GM12878 (cell line): ENCODE data around the gene CCDC117. TPM values are rescaled to one million over a fixed set of nuclear protein-coding genes. Genes with fewer than 3 reads are reported as not detected.
A peak's percentile ranks its signal among the peaks of the same experiment; 100 is the strongest.

Experiments used
- ATAC-seq: fragments of 200-7000 bp; cut with Tn5 transposase; 3 replicates; pipeline ENCODE4 v1.9.1; 2020; ENCODE audit warnings: mild to moderate bottlenecking, moderate library complexity
- BruUV-seq: library from RNA; stranded (reverse); fragments of 400-500 nt; replicated peaks from 2 replicates; lab custom pipeline; 2021; lab: Mats Ljungman, UMichigan
- CTCF ChIA-PET: fragments of 300-600 bp; sonication (Branson Sonifier 250); formaldehyde crosslinking; extraction: SDS; loops from one replicate; lab custom pipeline; 2021; ENCODE audit warnings: inconsistent platforms; lab: Yijun Ruan, JAX
- POLR2A ChIA-PET: fragments of 350-600 bp; formaldehyde crosslinking; extraction: SDS; loops from one replicate; lab custom pipeline; 2021; ENCODE audit warnings: inconsistent platforms; lab: Charles Lee
- RAD21 ChIA-PET: fragments of 300-600 bp; sonication (Branson Sonifier 250); formaldehyde crosslinking; loops from one replicate; lab custom pipeline; 2023; ENCODE audit warnings: antibody characterized with exemption; ENCODE audit not compliant: unreplicated experiment; lab: Charles Lee
- SMC1A ChIA-PET: fragments of 300-600 bp; sonication (Branson Sonifier 250); formaldehyde crosslinking; loops from one replicate; lab custom pipeline; 2023; ENCODE audit not compliant: unreplicated experiment, uncharacterized antibody; lab: Charles Lee
- DNase-seq: peaks from one replicate; pipeline ENCODE4 v3.0.0-alpha.2; 2011; ENCODE audit warnings: low read depth, low spot score
- FAIRE-seq: peaks from 3 replicates; lab custom pipeline; 2011; peaks lifted over from hg19 to GRCh38; lab: Jason Lieb, UNC
- H2AFZ ChIP-seq: 2 replicates; pipeline ENCODE4 v1.6.0; 2011; ENCODE audit warnings: low read depth, low read length, control low read depth; ENCODE audit not compliant: control insufficient read depth
- H3K27ac ChIP-seq: 2 replicates; pipeline ENCODE4 v1.5.1; 2011; ENCODE audit warnings: control low read depth; ENCODE audit not compliant: control insufficient read depth, insufficient read depth
- H3K27me3 ChIP-seq, 2 experiments: replicated peaks in 1 of 2; 2 replicates each; pipeline versions ENCODE4 v1.6.0 to v1.6.1; 2011; ENCODE audit warnings: low read length in 1 of 2; ENCODE audit not compliant: control insufficient read depth in 2 of 2, insufficient read depth in 2 of 2
- H3K36me3 ChIP-seq, 2 experiments: 2 replicates each; pipeline ENCODE4 v1.5.1; 2011; ENCODE audit warnings: low read length in 1 of 2; ENCODE audit not compliant: control insufficient read depth in 2 of 2, insufficient read depth in 2 of 2
- H3K4me1 ChIP-seq: 2 replicates; pipeline ENCODE4 v1.6.1; 2011; ENCODE audit warnings: mild to moderate bottlenecking, low read length, moderate library complexity, mixed read lengths; ENCODE audit not compliant: control insufficient read depth, insufficient read depth
- H3K4me2 ChIP-seq: 2 replicates; pipeline ENCODE4 v1.6.0; 2011; ENCODE audit warnings: control low read depth; ENCODE audit not compliant: control insufficient read depth, insufficient read depth
- H3K4me3 ChIP-seq: fragments of 200-600 bp; sonication (generic); 2 replicates; pipeline ENCODE4 v1.5.1; 2016
- H3K79me2 ChIP-seq: 2 replicates; pipeline ENCODE4 v1.6.0; 2011; ENCODE audit warnings: low read length; ENCODE audit not compliant: control insufficient read depth, insufficient read depth
- H3K9ac ChIP-seq: 2 replicates; pipeline ENCODE4 v1.8.0; 2011; ENCODE audit warnings: low read length, control low read depth, mixed read lengths; ENCODE audit not compliant: control insufficient read depth, insufficient read depth
- H3K9me3 ChIP-seq: replicated peaks from 3 replicates; pipeline ENCODE4 v1.5.1; 2011; ENCODE audit warnings: mild to moderate bottlenecking, low read length; ENCODE audit not compliant: control insufficient read depth, insufficient read depth
- H4K20me1 ChIP-seq: 2 replicates; pipeline ENCODE4 v1.6.0; 2011; ENCODE audit not compliant: control insufficient read depth, insufficient read depth
- E2F8 ChIP-seq: fragments of 450-650 bp; IDR thresholded peaks from 2 replicates; pipeline ENCODE4 v1.6.1; 2018; ENCODE audit warnings: mild to moderate bottlenecking, low read depth, moderate library complexity; ENCODE audit not compliant: partially characterized antibody
- EP300 ChIP-seq, 2 experiments: fragments of 150-350 bp in 1 of 2; IDR thresholded peaks; 2 replicates each; pipeline ENCODE4 v1.6.1; 2011 to 2012; ENCODE audit warnings: low read depth in 2 of 2, low read length in 2 of 2, borderline replicate concordance in 1 of 2, improper control_type of control experiment in 1 of 2, inconsistent platforms in 1 of 2; ENCODE audit not compliant: control insufficient read depth in 1 of 2
- HCFC1 ChIP-seq: fragments of 150-350 bp; IDR thresholded peaks from 2 replicates; pipeline ENCODE4 v1.6.1; 2014; ENCODE audit warnings: low read length
- JUNB ChIP-seq: IDR thresholded peaks from 2 replicates; pipeline ENCODE4 v1.6.1; 2016; ENCODE audit warnings: antibody characterized with exemption, mild to moderate bottlenecking
- MYB ChIP-seq: fragments of 150-350 bp; IDR thresholded peaks from 2 replicates; pipeline ENCODE4 v1.6.1; 2014; ENCODE audit warnings: mild to moderate bottlenecking, low read depth, low read length, borderline replicate concordance
- NFIC ChIP-seq: IDR thresholded peaks from 2 replicates; pipeline ENCODE4 v1.6.1; 2012; ENCODE audit warnings: low read depth, mild to moderate bottlenecking, inconsistent platforms, low read length, moderate library complexity
- PKNOX1 ChIP-seq: fragments of 450-650 bp; IDR thresholded peaks from 2 replicates; pipeline ENCODE4 v1.6.1; 2016; ENCODE audit warnings: mild to moderate bottlenecking
- PML ChIP-seq: IDR thresholded peaks from 2 replicates; pipeline ENCODE4 v1.6.1; 2012; ENCODE audit warnings: low read length, inconsistent platforms
- RAD21 ChIP-seq: IDR thresholded peaks from 2 replicates; pipeline ENCODE4 v1.6.1; 2011; ENCODE audit warnings: mild to moderate bottlenecking, low read depth, low read length, moderate library complexity; ENCODE audit not compliant: insufficient read depth
- RUNX3 ChIP-seq: IDR thresholded peaks from 2 replicates; pipeline ENCODE4 v1.6.1; 2012; ENCODE audit warnings: low read length, inconsistent platforms
- STAT3 ChIP-seq: IDR thresholded peaks from 2 replicates; pipeline ENCODE4 v1.6.1; 2011; ENCODE audit warnings: low read depth, low read length, improper control_type of control experiment
- TBL1XR1 ChIP-seq: IDR thresholded peaks from 2 replicates; pipeline ENCODE4 v1.6.1; 2012; ENCODE audit warnings: low read depth, low read length, improper control_type of control experiment
- ZNF207 ChIP-seq: fragments of 450-650 bp; IDR thresholded peaks from 2 replicates; pipeline ENCODE4 v1.6.1; 2014; ENCODE audit warnings: antibody characterized with exemption, mild to moderate bottlenecking, borderline replicate concordance
- WGBS: methylation state at CpG from one replicate; pipeline ENCODE4 v1.1.6; 2016; ENCODE audit warnings: low lambda C conversion rate; ENCODE audit not compliant: insufficient replicate concordance, insufficient coverage; ENCODE audit errors: missing lambda C conversion rate; 5-methylcytosine and 5-hydroxymethylcytosine counted together
- in situ Hi-C: fragments of 300-500 bp; cut with MboI; formaldehyde crosslinking; loops from 9 replicates; pipeline ENCODE4 v1.14.3; 2018; ENCODE audit warnings: mixed read lengths
- intact Hi-C: fragments of 100-400 bp; cut with micrococcal nuclease; formaldehyde crosslinking; loops from one replicate; pipeline ENCODE4 v1.14.2; 2022; ENCODE audit not compliant: unreplicated experiment
- polyA plus RNA-seq, 11 experiments: library from polyadenylated mRNA; depleted of rRNA in 4 of 11; unstranded in 6 of 11; stranded (reverse) in 5 of 11; fragments of >200 nt; fragmentation: Nextera tagmentation in 4 of 11; fragmentation: Illumina TruSeq in 1 of 11; extraction: Ambion mirVana in 4 of 11; extraction: Trizol in 1 of 11; gene quantifications; 1 replicate in 1 of 11; 2 replicates in 10 of 11; pipeline versions ENCODE4 v1.2.1 to v1.2.3, GENCODE V29; 2011 to 2016; ENCODE audit warnings: inconsistent platforms in 2 of 11, missing spikeins in 2 of 11, low read depth in 1 of 11
- total RNA-seq, 4 experiments: library from RNA; depleted of rRNA in 3 of 4; stranded (reverse); fragments of >200 nt in 3 of 4; fragmentation: Illumina TruSeq in 1 of 4; extraction: Trizol in 1 of 4; gene quantifications; 2 replicates each; pipeline versions ENCODE4 v1.2.1 to v1.2.3, GENCODE V29; 2013 to 2021

CCDC117 gene
- total and polyA plus RNA-seq, 10 of the 15 experiments (the other 5 are each of a cell fraction or from before 2014, with no cell fraction given) = 6.3 to 32.2 (median 20.6) TPM

- TF ChIP-seq E2F8 = no peak
- TF ChIP-seq ZNF207 = no peak
- TF ChIP-seq TBL1XR1 = no peak
- TF ChIP-seq STAT3 = no peak
- TF ChIP-seq MYB = no peak
- TF ChIP-seq RAD21 = no peak
These were observed 22.7 kb downstream of the CCDC117 start (continued) for GRCh38 chr22:28795071-28795693.

DNA sequence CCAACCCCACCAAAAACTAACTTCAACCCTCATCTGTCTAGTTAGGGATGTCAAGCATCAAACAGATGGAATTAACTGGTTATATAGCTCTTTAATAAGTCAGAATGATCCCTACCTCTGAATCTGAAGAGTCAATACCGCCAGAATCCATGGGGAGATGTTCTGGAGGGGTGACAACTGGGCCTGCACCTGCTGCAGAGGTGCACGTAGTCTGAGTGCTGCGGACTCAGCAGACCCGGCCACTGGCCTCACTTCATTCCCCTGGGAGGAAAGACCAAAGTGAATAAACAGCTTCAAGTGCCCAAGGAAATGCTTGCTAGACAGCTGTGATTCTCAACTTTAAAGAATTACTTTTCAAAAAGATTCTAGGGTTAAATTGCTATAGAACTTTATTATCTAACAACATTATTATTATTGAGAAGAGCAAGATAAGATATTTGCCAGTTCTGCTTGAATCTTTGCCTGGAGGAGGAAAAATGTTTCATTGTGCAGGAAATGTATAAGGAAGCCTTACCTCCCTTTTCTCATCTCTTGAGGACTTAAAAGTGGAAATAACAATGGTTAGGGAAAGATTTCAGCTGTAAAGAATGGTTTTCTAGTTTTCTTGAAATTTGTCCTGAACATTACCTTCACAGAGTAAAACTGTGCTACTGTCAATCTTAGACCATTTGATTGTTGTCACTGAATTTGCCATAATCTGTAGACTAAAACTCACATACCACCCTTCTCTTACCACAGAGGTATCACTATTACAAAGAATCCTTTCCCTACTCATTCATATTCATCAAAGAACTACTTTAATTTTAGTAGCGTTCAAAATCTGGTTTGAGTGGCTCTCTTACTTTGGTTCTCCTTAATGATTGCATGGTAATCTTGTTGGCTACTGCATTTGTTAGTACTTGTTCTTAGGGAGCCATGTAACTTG is 23.7 kb downstream of the CCDC117 start:
- Histone ChIP-seq H2AFZ (no peak overlapping the region), H3K27me3 (no peaks in the 10 kb centered on the region), H3K79me2 (peaks cover 62% of the 10 kb centered on the region), H4K20me1 (no peaks in the 10 kb centered on the region), H3K4me2 (peak overlapping the region; percentile 57), H3K9me3 (no peaks in the 10 kb centered on the region), H3K4me1 (peaks cover 39% of the 10 kb centered on the region), H3K27ac (peak overlapping the region; percentile 40; the same call in 1 of the 2 replicates), H3K4me3 (peak overlapping the region; percentile 46), H3K9ac (no peak overlapping the region), H3K36me3 (peaks cover 8 to 26% of the 10 kb centered on the region in 2 experiments)
- ATAC-seq = no peak
- FAIRE-seq = peak; percentile 61
- ChIA-PET SMC1A (interaction anchor here (1.2 to 12.5 kb wide), 9 partner anchors 8 to 103 kb away, joined by 3 to 130 read pairs (median 4); partner anchors contain the start of gene CCDC117), RAD21 (interaction anchor here (0.6 to 6.8 kb wide), 4 partner anchors 14 to 29 kb away, joined by 3 to 74 read pairs (median 10); no protein-coding TSS in a partner anchor), CTCF (interaction anchor here (0.6 to 2.6 kb wide), 6 partner anchors 9 to 246 kb away, joined by 3 to 17 read pairs (median 4); no protein-coding TSS in a partner anchor), POLR2A (interaction anchor here (0.6 to 5.7 kb wide), 6 partner anchors 10 to 23 kb away, joined by 3 to 29 read pairs (median 4); no protein-coding TSS in a partner anchor)
- no peak for DNase-seq
- 22% methylated on average over 5 of the region's 5 CpGs for WGBS
- in situ Hi-C loops (no loop called here), intact Hi-C loops (loop anchor here (10.0 kb wide), 1 partner anchor 121 kb away; the partner anchor contains the start of gene TTC28)
- TF ChIP-seq EP300 (IDR thresholded peaks at IDR 0.05; ENCODE audit: borderline replicate concordance in 1 of 2, control insufficient read depth in 1 of 2, low read depth in 2 of 2, low read length in 2 of 2) = no peak
- 0 out of 2 replicates have a peak, but pooled peaks have one; percentile 30 for TF ChIP-seq PML
- peak; percentile 80 for TF ChIP-seq RUNX3
- peak; percentile 61 for TF ChIP-seq JUNB
- peak; percentile 80 for TF ChIP-seq PKNOX1
- peak; percentile 46; the same call in 1 of the 2 replicates for TF ChIP-seq NFIC
- no peak for TF ChIP-seq HCFC1
- TSS peak; percentile 32 for BruUV-seq
